GM23338 (cell line): ENCODE measurements around the gene PKD2.

ENCODE experiments used
- EZH2 ChIP-seq: fragments of 200-600 bp; sonication (generic); IDR thresholded peaks from one replicate; pipeline ENCODE4 v1.8.0; 2017; ENCODE audit warnings: antibody characterized with exemption, mild to moderate bottlenecking, low read depth; ENCODE audit not compliant: unreplicated experiment
- EZH2phosphoT487 ChIP-seq: fragments of 200-600 bp; sonication (generic); IDR thresholded peaks from one replicate; pipeline ENCODE4 v1.8.1; 2018; ENCODE audit warnings: antibody characterized with exemption; ENCODE audit not compliant: unreplicated experiment
- JUNB ChIP-seq: IDR thresholded peaks from one replicate; pipeline ENCODE4 v1.6.1; 2016; ENCODE audit warnings: antibody characterized with exemption; ENCODE audit not compliant: unreplicated experiment
- POLR2AphosphoS5 ChIP-seq: IDR thresholded peaks from 2 replicates; pipeline ENCODE4 v1.6.1; 2016; ENCODE audit warnings: antibody characterized with exemption, low read depth
- ZNF114 ChIP-seq: fragments of 250-450 bp; sonication (Bioruptor Pico); IDR thresholded peaks from 2 replicates; pipeline ENCODE4 v1.5.0; 2020; ENCODE audit warnings: mild to moderate bottlenecking, moderate library complexity
- TF ChIP-seq, protein P1 (sequence below), 2 experiments: fragments of 200-600 bp in 1 of 2; sonication (generic) in 1 of 2; conservative IDR thresholded peaks; 2 replicates each; pipeline versions ENCODE4 v1.5.1 to v1.6.1; 2016 to 2017; ENCODE audit warnings: antibody characterized with exemption in 2 of 2, low read depth in 2 of 2, mild to moderate bottlenecking in 2 of 2, moderate library complexity in 1 of 2
- TF ChIP-seq, protein P2 (sequence below): IDR thresholded peaks from one replicate; pipeline ENCODE4 v1.6.1; 2018; ENCODE audit warnings: antibody characterized with exemption; ENCODE audit not compliant: unreplicated experiment

DNA sequence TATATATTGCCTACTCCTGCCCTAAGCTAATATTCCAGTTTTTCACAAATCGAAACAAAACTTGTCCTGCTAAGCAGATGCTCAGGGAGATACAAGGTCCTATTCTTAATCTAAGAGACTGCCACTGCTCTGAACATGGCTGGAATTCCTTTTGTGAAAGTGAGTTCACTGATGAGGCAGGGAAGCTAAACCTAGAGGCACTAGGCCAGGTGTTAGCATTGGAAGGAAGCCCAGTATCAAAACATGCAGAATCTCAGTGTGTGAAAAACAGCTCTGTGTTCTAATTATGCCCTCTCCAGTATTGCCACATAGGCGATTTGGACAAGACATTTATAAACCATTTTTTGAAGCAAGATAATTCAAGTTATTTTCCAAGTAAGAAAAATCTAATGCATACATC is 103.4 kb downstream of the PKD2 start:
- TF ChIP-seq POLR2AphosphoS5 (no peak), JUNB (no peak), EZH2phosphoT487 (no peak), ZNF114 (CRISPR knock-in tag) (no peak), EZH2 (no peak)
- TF ChIP-seq, protein P1, sequence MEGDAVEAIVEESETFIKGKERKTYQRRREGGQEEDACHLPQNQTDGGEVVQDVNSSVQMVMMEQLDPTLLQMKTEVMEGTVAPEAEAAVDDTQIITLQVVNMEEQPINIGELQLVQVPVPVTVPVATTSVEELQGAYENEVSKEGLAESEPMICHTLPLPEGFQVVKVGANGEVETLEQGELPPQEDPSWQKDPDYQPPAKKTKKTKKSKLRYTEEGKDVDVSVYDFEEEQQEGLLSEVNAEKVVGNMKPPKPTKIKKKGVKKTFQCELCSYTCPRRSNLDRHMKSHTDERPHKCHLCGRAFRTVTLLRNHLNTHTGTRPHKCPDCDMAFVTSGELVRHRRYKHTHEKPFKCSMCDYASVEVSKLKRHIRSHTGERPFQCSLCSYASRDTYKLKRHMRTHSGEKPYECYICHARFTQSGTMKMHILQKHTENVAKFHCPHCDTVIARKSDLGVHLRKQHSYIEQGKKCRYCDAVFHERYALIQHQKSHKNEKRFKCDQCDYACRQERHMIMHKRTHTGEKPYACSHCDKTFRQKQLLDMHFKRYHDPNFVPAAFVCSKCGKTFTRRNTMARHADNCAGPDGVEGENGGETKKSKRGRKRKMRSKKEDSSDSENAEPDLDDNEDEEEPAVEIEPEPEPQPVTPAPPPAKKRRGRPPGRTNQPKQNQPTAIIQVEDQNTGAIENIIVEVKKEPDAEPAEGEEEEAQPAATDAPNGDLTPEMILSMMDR (conservative IDR thresholded peaks at IDR 0.05; ENCODE audit: low read depth in 2 of 2), result no peak
- TF ChIP-seq, protein P2, sequence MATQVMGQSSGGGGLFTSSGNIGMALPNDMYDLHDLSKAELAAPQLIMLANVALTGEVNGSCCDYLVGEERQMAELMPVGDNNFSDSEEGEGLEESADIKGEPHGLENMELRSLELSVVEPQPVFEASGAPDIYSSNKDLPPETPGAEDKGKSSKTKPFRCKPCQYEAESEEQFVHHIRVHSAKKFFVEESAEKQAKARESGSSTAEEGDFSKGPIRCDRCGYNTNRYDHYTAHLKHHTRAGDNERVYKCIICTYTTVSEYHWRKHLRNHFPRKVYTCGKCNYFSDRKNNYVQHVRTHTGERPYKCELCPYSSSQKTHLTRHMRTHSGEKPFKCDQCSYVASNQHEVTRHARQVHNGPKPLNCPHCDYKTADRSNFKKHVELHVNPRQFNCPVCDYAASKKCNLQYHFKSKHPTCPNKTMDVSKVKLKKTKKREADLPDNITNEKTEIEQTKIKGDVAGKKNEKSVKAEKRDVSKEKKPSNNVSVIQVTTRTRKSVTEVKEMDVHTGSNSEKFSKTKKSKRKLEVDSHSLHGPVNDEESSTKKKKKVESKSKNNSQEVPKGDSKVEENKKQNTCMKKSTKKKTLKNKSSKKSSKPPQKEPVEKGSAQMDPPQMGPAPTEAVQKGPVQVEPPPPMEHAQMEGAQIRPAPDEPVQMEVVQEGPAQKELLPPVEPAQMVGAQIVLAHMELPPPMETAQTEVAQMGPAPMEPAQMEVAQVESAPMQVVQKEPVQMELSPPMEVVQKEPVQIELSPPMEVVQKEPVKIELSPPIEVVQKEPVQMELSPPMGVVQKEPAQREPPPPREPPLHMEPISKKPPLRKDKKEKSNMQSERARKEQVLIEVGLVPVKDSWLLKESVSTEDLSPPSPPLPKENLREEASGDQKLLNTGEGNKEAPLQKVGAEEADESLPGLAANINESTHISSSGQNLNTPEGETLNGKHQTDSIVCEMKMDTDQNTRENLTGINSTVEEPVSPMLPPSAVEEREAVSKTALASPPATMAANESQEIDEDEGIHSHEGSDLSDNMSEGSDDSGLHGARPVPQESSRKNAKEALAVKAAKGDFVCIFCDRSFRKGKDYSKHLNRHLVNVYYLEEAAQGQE, result no peak
